Body of pancreas (tissue), 4 donors: ENCODE results near the gene HGFAC. TPM values are rescaled to one million over a fixed set of nuclear protein-coding genes. Genes with fewer than 3 reads are reported as not detected.
"Not testable (repeated sequence)": the region's sequence is repeated elsewhere in the genome, so short reads cannot be mapped to it uniquely, and the experiment has no call there.

Experiments
- ATAC-seq: fragments of 150-250 bp; one replicate; pipeline ENCODE4 v1.9.1; 2016
- DNase-seq, 4 donors: peaks; one replicate each; pipeline ENCODE4 v3.0.0-alpha.2; 2019
- H3K27ac ChIP-seq, 4 donors: fragments of 200-600 bp; sonication (generic); 1 replicate in 3 of 4; 2 replicates in 1 of 4; pipeline versions ENCODE4 v1.5.1 to v1.6.1; 2016 to 2019; ENCODE audit warnings: mild to moderate bottlenecking in 1 of 4, mixed read lengths in 1 of 4, moderate library complexity in 1 of 4
- H3K27me3 ChIP-seq, 2 donors: fragments of 200-600 bp; sonication (generic); one replicate each; pipeline ENCODE4 v1.6.0; 2016; ENCODE audit warnings: mild to moderate bottlenecking in 1 of 2
- H3K36me3 ChIP-seq, 2 donors: fragments of 200-600 bp; sonication (generic); replicated peaks in 1 of 2; 2 replicates each; pipeline ENCODE4 v1.5.1; 2016; ENCODE audit warnings: low read depth in 2 of 2; ENCODE audit not compliant: insufficient read depth in 1 of 2
- H3K4me1 ChIP-seq: fragments of 200-600 bp; sonication (generic); one replicate; pipeline ENCODE4 v1.6.0; 2016
- H3K4me3 ChIP-seq, 2 donors: fragments of 200-600 bp; sonication (generic); 1 replicate in 1 of 2; 2 replicates in 1 of 2; pipeline ENCODE4 v1.5.1; 2016 to 2019
- H3K9me3 ChIP-seq, 3 donors: fragments of 200-600 bp; sonication (generic); 1 replicate in 2 of 3; 2 replicates in 1 of 3; pipeline ENCODE4 v1.5.1; 2016
- POLR2A ChIP-seq, 3 donors: fragments of 450-650 bp; IDR thresholded peaks; one replicate each; pipeline ENCODE4 v1.6.1; 2016; ENCODE audit warnings: antibody characterized with exemption in 3 of 3, mild to moderate bottlenecking in 2 of 3
- WGBS, 2 donors: methylation state at CpG; one replicate each; pipeline ENCODE4 v1.1.5; 2017; 5-methylcytosine and 5-hydroxymethylcytosine counted together
- intact Hi-C: fragments of 100-400 bp; cut with DNase I; formaldehyde crosslinking; loops from one replicate; pipeline ENCODE4 v1.15.1; 2023
- total RNA-seq, 2 donors: library from RNA; depleted of rRNA; stranded (reverse); fragments of >200 nt; gene quantifications; one replicate each; pipeline ENCODE4 v1.1.0, GENCODE V29; 2016
- TF ChIP-seq, protein P1 (sequence below), 7 experiments: fragments of 450-650 bp in 4 of 7; fragments of 200-600 bp in 3 of 7; sonication (generic) in 3 of 7; IDR thresholded peaks; one replicate each; pipeline ENCODE4 v1.5.1; 2016 to 2019; ENCODE audit warnings: antibody characterized with exemption in 7 of 7

HGFAC gene
- total RNA-seq, 2 donors from 2014 or later = 0.78 TPM; not detected in 1

- Histone ChIP-seq H3K4me1 (peaks cover 15% of the 10 kb centered on the region), H3K36me3 (no peaks in the 10 kb centered on the region), H3K4me3 (no peak overlapping the region), H3K9me3 (peaks cover 0 to 5% (median 0%) of the 10 kb centered on the region in 3 donors), H3K27ac (peak overlapping the region; percentile 13 to 62 (median 59)), H3K27me3 (no peaks in the 10 kb centered on the region)
- ATAC-seq (peak; percentile 58), DNase-seq (no peak)
- no peak for TF ChIP-seq POLR2A (IDR thresholded peaks at IDR 0.05)
- TF ChIP-seq, protein P1, sequence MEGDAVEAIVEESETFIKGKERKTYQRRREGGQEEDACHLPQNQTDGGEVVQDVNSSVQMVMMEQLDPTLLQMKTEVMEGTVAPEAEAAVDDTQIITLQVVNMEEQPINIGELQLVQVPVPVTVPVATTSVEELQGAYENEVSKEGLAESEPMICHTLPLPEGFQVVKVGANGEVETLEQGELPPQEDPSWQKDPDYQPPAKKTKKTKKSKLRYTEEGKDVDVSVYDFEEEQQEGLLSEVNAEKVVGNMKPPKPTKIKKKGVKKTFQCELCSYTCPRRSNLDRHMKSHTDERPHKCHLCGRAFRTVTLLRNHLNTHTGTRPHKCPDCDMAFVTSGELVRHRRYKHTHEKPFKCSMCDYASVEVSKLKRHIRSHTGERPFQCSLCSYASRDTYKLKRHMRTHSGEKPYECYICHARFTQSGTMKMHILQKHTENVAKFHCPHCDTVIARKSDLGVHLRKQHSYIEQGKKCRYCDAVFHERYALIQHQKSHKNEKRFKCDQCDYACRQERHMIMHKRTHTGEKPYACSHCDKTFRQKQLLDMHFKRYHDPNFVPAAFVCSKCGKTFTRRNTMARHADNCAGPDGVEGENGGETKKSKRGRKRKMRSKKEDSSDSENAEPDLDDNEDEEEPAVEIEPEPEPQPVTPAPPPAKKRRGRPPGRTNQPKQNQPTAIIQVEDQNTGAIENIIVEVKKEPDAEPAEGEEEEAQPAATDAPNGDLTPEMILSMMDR (IDR thresholded peaks at IDR 0.05) = no peak
- WGBS, 2 donors = 32 to 35% methylated on average over 3 of the region's 3 CpGs
- intact Hi-C loops = no loop called here
These were observed 10.2 kb downstream of the HGFAC start for GRCh38 chr4:3451956-3452355.

- Histone ChIP-seq H3K27me3 (no peaks in the 10 kb centered on the region), H3K4me3 (no peak overlapping the region), H3K27ac (peak overlapping the region; percentile 13 to 62 (median 59)), H3K36me3 (no peaks in the 10 kb centered on the region), H3K9me3 (peaks cover 0 to 5% (median 0%) of the 10 kb centered on the region in 3 donors), H3K4me1 (peaks cover 15% of the 10 kb centered on the region)
- DNase-seq (peak in 2 of 4 donors; percentile 41 to 52), ATAC-seq (peak; percentile 57)
- TF ChIP-seq, protein P1 (IDR thresholded peaks at IDR 0.05) = peak in 5 of 7 experiments; percentile 18 to 43 (median 29)
- TF ChIP-seq POLR2A (IDR thresholded peaks at IDR 0.05) = no peak
- WGBS, 2 donors = 64 to 75% methylated on average over 5 to 7 of the region's 7 CpGs
- intact Hi-C loops = no loop called here
These were observed 10.6 kb downstream of the HGFAC start for GRCh38 chr4:3452376-3452775.

DNA sequence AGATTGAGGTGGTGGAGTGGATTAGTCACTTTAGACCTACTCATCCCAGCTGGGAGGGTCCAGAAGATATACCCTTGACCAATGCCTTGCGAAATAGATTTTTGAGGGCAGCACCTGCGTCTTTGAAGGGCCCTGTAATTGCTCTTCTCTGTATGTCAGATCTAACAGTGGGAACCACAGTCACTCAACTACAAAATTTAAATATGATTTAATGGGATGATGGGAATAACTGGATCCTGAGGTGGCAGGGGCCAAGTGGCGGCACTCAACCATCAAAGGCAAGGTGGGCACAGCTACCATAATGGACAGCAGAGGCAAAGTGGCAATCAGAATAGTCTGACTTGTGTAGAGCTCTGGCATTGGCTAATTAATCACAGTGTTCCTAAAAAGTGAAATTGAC is 13.8 kb downstream of the HGFAC start:
- H3K9me3 ChIP-seq, H3K36me3 ChIP-seq, DNase-seq, H3K27ac ChIP-seq, H3K27me3 ChIP-seq, H3K4me3 ChIP-seq, ATAC-seq, intact Hi-C loops: not testable (repeated sequence)
- H3K4me1 ChIP-seq = peaks cover 17% of the 10 kb centered on the region
- WGBS, 2 donors = 85 to 96% methylated on average over 3 of the region's 3 CpGs

DNA sequence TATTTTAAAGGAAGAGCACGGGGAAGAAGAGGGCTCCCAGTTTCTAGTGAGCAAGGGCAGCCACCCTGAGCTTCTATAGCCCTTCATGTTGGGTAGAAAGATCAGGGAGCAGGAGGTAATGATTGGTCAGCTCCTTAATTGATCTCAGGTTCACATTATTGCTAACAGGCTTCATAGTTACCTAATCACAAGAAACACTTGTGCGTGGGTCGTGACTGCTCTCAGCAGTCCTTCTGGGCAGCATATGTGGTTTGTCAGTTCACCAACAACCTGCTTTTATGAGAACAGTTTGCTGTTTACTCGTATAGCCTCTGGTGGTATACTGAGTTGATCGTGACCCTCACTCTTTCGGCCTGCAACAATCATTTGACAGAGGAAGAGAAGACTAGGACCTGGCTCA is 16.6 kb downstream of the HGFAC start:
- Histone ChIP-seq H3K4me1 (peaks cover 27% of the 10 kb centered on the region), H3K27me3 (no peaks in the 10 kb centered on the region), H3K36me3 (no peaks in the 10 kb centered on the region), H3K4me3 (no peak overlapping the region), H3K9me3 (peaks cover 0 to 5% (median 0%) of the 10 kb centered on the region in 3 donors), H3K27ac (no peak overlapping the region)
- no peak for TF ChIP-seq POLR2A (IDR thresholded peaks at IDR 0.05)
- TF ChIP-seq, protein P1 (IDR thresholded peaks at IDR 0.05) = no peak
- no peak for DNase-seq
- intact Hi-C loops = no loop called here
- 89 to 91% methylated on average over 6 of the region's 6 CpGs for WGBS, 2 donors
- ATAC-seq = no peak

- intact Hi-C loops, H3K9me3 ChIP-seq, H3K27ac ChIP-seq, ATAC-seq, H3K27me3 ChIP-seq, H3K4me3 ChIP-seq, H3K36me3 ChIP-seq, DNase-seq: not testable (repeated sequence)
- WGBS, 2 donors = 66 to 73% methylated on average over 3 to 5 of the region's 5 CpGs
- H3K4me1 ChIP-seq = peaks cover 34% of the 10 kb centered on the region
These were observed 17.4 kb downstream of the HGFAC start for GRCh38 chr4:3459156-3459555.

DNA sequence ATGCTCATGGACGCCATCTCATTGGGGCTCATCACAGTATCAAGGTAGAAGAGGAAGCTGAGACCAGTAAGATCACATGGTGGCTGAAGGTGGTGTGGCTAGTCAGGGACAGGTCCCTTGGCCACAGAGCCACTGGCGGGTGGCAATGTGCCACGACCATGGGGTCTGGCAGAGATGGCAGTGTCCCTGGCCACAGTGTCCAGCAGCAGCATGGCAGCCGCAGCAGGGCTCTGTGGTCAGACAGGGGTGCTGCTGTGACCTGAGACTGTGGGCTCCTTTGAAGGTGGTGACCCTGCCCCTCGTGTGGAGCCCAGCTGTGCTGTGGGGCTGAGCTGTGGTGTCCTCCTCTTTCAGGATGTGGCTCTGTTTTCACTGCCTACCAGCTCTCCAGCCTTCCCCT is 19.2 kb downstream of the HGFAC start:
- intact Hi-C loops = no loop called here
- H3K4me3 ChIP-seq = no peak overlapping the region
- no peaks in the 10 kb centered on the region for H3K36me3 ChIP-seq
- ATAC-seq = peak; percentile 2
- TF ChIP-seq, protein P1 (IDR thresholded peaks at IDR 0.05) = no peak
- TF ChIP-seq POLR2A (IDR thresholded peaks at IDR 0.05) = no peak
- peak overlapping the region; percentile 77 to 92 (median 82) for H3K27ac ChIP-seq
- WGBS, 2 donors = 79 to 100% methylated on average over 1 to 5 of the region's 5 CpGs
- no peak for DNase-seq
- no peaks in the 10 kb centered on the region for H3K9me3 ChIP-seq
- no peaks in the 10 kb centered on the region for H3K27me3 ChIP-seq
- peaks cover 41% of the 10 kb centered on the region for H3K4me1 ChIP-seq
